ENCODE results near the gene DCAF11.

DCAF11 gene

DNA sequence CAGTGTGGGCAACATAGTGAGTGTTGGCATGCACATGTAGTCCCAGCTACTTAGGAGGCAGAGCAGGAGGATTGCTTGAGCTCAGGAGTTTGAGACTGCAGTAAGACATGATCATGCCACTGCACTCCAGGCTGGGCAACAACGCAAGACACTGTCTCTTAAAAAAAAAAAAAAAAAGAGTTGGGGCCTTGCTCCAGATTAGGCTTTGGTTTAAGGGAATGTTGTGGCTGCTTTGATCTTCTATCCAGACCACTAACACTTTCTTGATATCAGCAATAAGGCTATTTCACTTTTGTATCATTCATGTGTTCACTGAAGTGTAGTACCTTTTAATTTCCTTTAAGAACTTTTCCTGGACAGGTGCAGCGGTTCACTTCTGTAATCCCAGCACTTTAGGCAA is 13.1 kb downstream of the DCAF11 start:
- TF ChIP-seq, protein P1, sequence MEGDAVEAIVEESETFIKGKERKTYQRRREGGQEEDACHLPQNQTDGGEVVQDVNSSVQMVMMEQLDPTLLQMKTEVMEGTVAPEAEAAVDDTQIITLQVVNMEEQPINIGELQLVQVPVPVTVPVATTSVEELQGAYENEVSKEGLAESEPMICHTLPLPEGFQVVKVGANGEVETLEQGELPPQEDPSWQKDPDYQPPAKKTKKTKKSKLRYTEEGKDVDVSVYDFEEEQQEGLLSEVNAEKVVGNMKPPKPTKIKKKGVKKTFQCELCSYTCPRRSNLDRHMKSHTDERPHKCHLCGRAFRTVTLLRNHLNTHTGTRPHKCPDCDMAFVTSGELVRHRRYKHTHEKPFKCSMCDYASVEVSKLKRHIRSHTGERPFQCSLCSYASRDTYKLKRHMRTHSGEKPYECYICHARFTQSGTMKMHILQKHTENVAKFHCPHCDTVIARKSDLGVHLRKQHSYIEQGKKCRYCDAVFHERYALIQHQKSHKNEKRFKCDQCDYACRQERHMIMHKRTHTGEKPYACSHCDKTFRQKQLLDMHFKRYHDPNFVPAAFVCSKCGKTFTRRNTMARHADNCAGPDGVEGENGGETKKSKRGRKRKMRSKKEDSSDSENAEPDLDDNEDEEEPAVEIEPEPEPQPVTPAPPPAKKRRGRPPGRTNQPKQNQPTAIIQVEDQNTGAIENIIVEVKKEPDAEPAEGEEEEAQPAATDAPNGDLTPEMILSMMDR (conservative IDR thresholded peaks at IDR 0.05; ENCODE audit: control insufficient read depth, insufficient read depth, low read depth, low read length), result no peak
- no peak overlapping the region for H3K4me3 ChIP-seq (ENCODE audit: control insufficient read depth, low read depth, low read length)
- DNase-seq (ENCODE audit: low read depth), result no peak

DNA sequence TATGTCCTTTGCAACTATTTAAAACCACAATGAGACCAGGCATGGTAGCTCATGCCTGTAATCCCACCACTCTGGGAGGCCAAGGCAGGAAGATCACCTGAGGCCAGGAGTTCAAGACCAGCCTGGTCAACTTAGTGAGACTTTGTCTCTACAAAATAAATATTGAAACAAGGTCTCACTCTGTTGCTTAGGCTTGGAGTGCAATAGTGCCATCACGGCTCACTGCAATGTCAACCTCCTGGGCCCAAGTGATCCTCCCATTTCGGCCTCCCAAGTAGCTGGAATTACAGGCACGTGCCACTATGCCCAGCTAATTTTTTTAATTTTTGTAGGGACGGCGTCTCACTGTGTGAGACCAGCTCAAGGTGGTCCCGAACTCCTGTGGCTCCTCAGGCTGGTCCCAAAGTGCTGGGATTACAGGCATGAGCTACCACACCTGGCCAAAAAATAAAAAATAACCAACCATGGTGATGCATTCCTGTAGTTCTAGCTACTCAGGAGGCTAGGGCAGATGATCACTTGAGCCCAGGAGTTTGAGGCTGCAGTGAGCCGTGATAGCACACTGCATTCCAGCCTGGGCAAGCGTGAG is 14.9 kb downstream of the DCAF11 start:
- no peak for DNase-seq (ENCODE audit: low read depth)
- TF ChIP-seq, protein P1 (conservative IDR thresholded peaks at IDR 0.05; ENCODE audit: control insufficient read depth, insufficient read depth, low read depth, low read length), result no peak
- no peak overlapping the region for H3K4me3 ChIP-seq (ENCODE audit: control insufficient read depth, low read depth, low read length)

- TF ChIP-seq, protein P1 (conservative IDR thresholded peaks at IDR 0.05; ENCODE audit: control insufficient read depth, insufficient read depth, low read depth, low read length), result no peak
- no peak within 1 kb of the TSS for H3K4me3 ChIP-seq (ENCODE audit: control insufficient read depth, low read depth, low read length)
- DNase-seq (ENCODE audit: low read depth), result no peak
Observed at GRCh38 chr14:24130380-24130716, 15.8 kb downstream of the DCAF11 start, which contains the start of gene FITM1. TSS of gene FITM1 (plus strand) at chr14:24130659. CDS start at chr14:24131564, 905 bp downstream.

GRCh38 chr14:24130717-24131548 is 16.4 kb downstream of the DCAF11 start:
- no peak for DNase-seq (ENCODE audit: low read depth)
- H3K4me3 ChIP-seq (ENCODE audit: control insufficient read depth, low read depth, low read length), result no peak overlapping the region

GRCh38 chr14:24131549-24131966 is 17.0 kb downstream of the DCAF11 start:
- no peak for DNase-seq (ENCODE audit: low read depth)
- H3K4me3 ChIP-seq (ENCODE audit: control insufficient read depth, low read depth, low read length), result no peak overlapping the region
- TF ChIP-seq, protein P1 (conservative IDR thresholded peaks at IDR 0.05; ENCODE audit: control insufficient read depth, insufficient read depth, low read depth, low read length), result no peak

More at GRCh38 chr14:24130717-24131548, 16.4 kb downstream of the DCAF11 start:
- TF ChIP-seq, protein P1 (conservative IDR thresholded peaks at IDR 0.05; ENCODE audit: control insufficient read depth, insufficient read depth, low read depth, low read length), result no peak

GRCh38 chr14:24132061-24132685 is 17.6 kb downstream of the DCAF11 start:
- no peak for DNase-seq (ENCODE audit: low read depth)
- no peak overlapping the region for H3K4me3 ChIP-seq (ENCODE audit: control insufficient read depth, low read depth, low read length)
- TF ChIP-seq, protein P1 (conservative IDR thresholded peaks at IDR 0.05; ENCODE audit: control insufficient read depth, insufficient read depth, low read depth, low read length), result no peak

Measured in fibroblast of mammary gland (primary cell).